C4-2B (cell line): Measurements from ENCODE around the gene PARVB.

Experiments used
- H3K27ac ChIP-seq: fragments of 450-650 bp; 2 replicates; pipeline ENCODE4 v1.5.1; 2017
- ZFX ChIP-seq: fragments of 450-650 bp; IDR thresholded peaks from 2 replicates; pipeline ENCODE4 v1.6.1; 2017
- TF ChIP-seq, protein P1 (sequence below): fragments of 450-650 bp; conservative IDR thresholded peaks from 2 replicates; pipeline ENCODE4 v1.5.1; 2017; ENCODE audit warnings: mild to moderate bottlenecking

PARVB gene

DNA sequence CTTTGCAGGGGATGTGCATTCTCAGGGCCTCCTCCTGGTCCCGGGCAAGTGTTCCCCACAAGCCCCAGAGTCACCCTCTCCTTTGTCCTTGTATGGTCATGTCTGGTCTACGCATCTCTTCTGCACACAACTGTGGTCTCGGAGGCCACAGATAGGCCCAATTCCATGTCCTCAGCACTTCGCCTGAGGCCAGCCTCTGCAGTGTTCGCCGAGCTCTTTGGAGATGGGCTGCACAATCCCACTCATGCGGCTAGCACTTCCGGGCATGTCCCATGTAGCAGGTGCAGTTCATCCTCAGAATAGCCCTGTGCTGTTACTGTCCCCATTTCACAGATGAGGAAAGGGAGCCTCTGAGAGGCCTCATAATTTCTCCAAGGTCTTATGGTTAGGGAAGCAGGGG is 164.2 kb downstream of the PARVB start:
- H3K27ac ChIP-seq: no peak overlapping the region
- TF ChIP-seq, protein P1, sequence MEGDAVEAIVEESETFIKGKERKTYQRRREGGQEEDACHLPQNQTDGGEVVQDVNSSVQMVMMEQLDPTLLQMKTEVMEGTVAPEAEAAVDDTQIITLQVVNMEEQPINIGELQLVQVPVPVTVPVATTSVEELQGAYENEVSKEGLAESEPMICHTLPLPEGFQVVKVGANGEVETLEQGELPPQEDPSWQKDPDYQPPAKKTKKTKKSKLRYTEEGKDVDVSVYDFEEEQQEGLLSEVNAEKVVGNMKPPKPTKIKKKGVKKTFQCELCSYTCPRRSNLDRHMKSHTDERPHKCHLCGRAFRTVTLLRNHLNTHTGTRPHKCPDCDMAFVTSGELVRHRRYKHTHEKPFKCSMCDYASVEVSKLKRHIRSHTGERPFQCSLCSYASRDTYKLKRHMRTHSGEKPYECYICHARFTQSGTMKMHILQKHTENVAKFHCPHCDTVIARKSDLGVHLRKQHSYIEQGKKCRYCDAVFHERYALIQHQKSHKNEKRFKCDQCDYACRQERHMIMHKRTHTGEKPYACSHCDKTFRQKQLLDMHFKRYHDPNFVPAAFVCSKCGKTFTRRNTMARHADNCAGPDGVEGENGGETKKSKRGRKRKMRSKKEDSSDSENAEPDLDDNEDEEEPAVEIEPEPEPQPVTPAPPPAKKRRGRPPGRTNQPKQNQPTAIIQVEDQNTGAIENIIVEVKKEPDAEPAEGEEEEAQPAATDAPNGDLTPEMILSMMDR: no peak
- no peak for TF ChIP-seq ZFX

DNA sequence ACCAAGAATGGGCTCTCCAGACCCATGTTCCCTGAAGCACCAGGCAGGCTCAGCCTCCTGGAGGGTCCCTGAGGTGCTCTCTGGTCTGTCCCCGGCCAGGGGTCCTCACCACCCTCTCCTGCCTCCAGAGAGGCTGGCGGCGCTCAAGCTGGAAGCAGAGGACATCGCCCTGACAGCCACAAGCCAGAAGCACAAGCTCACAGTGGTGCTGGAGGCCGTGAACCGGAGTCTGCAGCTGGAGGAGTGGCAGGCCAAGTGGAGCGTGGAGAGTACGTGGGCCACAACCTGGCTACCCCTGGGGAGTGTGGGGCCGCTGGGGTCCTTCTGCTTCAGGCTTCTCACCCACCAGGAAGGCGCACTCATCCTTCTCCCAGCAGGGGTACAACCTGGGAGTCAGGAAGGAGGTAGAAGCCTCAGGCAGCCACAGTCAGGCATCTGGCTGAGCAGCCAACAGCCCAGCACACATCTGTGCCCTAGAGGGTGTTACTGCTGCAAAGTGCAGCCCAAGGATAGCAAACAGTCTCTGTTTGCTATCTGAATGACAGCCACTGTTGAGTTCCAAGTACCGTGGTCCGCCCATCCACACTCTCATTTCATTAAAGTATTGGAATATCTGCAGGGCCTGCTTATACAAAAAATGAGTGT is 165.0 kb downstream of the PARVB start:
- TF ChIP-seq, protein P1: no peak
- no peak for TF ChIP-seq ZFX
- H3K27ac ChIP-seq: no peak overlapping the region

DNA sequence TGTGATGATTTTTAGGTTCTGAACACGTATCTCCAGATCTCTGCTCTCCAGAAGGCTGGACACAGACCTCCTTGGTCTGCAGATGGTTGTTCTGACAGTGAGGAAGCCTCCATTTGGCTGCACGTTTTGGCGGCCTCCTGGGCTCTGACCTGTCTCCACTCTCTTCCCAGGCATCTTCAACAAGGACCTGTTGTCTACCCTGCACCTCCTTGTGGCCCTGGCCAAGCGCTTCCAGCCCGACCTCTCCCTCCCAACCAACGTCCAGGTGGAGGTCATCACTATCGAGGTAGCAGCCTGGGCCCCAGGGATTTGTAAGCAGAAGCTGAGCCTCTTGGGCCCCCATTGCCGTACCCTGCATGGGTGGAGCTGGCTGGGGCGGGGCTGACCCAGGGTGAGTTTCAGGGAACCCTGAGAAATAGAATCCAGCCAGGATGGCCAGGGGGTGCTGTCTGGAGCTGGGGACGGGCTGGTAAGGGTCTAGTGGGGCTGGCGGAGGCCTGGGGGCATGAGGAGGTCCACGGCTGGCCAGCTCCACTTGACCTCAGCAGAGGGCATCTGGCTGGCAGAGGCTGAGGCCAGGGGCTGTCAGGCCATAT is 166.4 kb downstream of the PARVB start:
- TF ChIP-seq, protein P1: no peak
- no peak overlapping the region for H3K27ac ChIP-seq

DNA sequence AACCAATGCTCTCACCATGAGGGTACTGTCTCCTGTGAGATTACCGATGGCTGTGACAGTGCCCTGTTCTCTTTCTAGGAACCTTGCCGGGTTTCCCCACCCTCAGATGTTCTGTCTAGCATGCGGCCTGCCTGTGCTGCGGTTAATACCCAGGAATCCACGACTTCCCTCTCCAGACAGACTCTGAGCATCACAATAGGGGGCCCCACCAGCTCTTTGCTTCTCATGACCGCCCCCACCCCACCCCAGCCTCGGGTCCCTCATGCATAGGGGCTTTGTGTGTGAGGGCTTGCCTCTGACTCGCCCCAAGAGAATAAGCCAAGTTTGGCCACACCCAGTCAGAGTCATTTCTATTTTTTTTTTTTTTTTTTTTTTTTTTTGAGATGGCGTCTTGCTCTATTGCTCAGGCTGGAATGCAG is 166.9 kb downstream of the PARVB start:
- no peak overlapping the region for H3K27ac ChIP-seq
- no peak for TF ChIP-seq ZFX
- TF ChIP-seq, protein P1: no peak

DNA sequence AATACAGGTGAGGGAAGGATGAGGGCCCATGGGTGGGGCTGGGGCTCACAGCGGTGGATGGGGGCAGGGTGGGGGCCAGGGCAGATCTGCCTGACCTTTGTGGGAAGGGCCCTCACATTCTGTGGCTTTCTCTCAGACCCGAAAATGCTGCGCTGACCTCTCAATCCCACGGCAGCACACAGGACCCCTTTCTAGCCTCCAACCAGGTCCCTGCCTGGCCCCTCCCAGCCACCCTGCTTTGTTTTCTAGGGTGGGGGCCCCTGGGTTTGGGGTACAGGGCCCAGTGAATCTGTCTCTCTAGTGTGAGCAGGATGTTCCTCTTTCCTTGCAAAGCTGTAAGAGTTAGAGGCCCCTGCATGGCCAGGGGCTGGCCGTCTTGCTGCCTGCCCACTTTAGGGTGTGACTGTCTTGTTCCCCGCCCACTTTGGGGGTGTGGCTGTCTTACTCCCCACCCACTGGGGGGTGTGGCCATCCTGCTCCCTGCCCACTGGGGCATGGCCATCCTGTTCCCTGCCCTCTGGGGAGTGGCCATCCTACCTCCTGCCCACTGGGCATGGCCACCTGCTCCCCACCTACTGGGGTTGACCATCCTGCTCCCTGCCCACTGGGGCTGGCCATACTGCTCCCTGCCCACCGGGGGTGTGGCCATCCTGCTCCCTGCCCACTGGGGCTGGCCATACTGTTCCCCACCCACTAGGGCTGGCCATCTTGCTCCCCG is 168.2 kb downstream of the PARVB start:
- no peak overlapping the region for H3K27ac ChIP-seq
- TF ChIP-seq, protein P1: no peak
- TF ChIP-seq ZFX: no peak

DNA sequence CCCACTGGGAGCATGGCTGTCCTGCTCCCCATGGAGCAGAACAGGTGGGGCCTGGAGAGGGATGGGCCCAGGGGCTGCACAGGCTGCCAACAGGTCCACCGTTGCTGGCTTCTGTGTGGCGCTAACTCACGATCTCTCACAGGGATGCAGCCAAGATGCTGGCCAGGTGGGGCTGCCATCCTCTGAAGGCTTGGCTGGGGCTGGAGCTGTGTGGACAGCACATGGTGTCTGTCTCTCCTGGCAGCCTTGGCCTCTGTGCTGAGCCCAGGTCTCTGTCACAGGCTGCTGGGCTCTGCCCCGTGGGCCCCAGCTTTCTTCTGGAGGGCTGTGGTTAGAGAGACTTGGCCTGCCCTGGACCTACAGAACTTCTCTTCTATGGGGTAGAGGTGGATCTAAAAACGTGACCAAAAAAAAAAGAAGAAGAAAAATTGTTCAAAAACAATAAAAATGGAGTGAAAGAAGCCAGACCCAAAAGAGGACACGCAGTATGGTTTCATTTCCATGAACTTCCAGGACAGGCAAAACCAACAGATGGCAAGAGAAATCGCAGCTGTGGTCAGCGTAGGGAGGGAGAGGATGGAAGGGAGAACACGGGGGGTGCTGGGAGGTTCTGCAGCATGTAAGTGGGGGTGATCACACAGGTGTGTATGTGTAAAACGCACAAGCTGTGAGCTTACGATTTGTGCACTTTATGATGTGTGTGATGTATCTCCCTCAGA is 168.9 kb downstream of the PARVB start:
- TF ChIP-seq, protein P1: no peak
- no peak for TF ChIP-seq ZFX
- no peak overlapping the region for H3K27ac ChIP-seq

DNA sequence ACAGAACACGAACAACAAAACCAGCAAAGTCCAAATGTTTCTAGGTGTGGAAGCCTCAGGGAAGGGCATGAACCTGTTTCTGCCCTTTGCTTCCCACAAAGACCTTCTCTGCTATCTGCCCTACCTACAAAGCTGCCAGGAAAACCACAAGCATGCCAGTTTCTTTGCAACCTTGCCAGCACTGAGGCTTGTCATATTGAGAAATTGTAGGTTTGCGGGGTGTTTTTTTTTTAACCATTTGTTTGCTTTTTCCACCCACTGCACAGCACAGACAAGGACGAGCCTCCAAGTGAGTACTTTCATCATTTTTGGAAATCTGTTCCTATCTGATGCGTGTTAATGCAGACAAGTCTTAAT is 169.4 kb downstream of the PARVB start:
- no peak for TF ChIP-seq ZFX
- TF ChIP-seq, protein P1: no peak
- no peak overlapping the region for H3K27ac ChIP-seq
